AG20443 (cell line): ENCODE data around the gene AGBL5.
"Not testable (repeated sequence)": the region's sequence is repeated elsewhere in the genome, so short reads cannot be mapped to it uniquely, and the experiment has no call there.

Experiments used
- DNase-seq: peaks from one replicate; pipeline ENCODE4 v3.0.0; 2012; ENCODE audit warnings: low spot score, mixed read lengths

The AGBL5 gene

GRCh38 chr2:27091746-27092695 is 40.6 kb downstream of the AGBL5 start:
- no peak for DNase-seq

GRCh38 chr2:27092696-27093429 is 41.4 kb downstream of the AGBL5 start:
- no peak for DNase-seq

GRCh38 chr2:27093430-27094352 is 42.2 kb downstream of the AGBL5 start:
- no peak for DNase-seq

GRCh38 chr2:27094353-27094984 is 43.0 kb downstream of the AGBL5 start:
- no peak for DNase-seq

GRCh38 chr2:27095427-27095744 is 43.9 kb downstream of the AGBL5 start:
- DNase-seq: no peak

- peak; percentile 85 for DNase-seq
These were observed 44.5 kb downstream of the AGBL5 start for GRCh38 chr2:27095745-27096651.

- no peak for DNase-seq
These were observed 45.4 kb downstream of the AGBL5 start for GRCh38 chr2:27096748-27097297.

- no peak for DNase-seq
These were observed 45.9 kb downstream of the AGBL5 start for GRCh38 chr2:27097341-27097740.

- DNase-seq: no peak
These were observed 48.0 kb downstream of the AGBL5 start for GRCh38 chr2:27099334-27099955.

GRCh38 chr2:27100036-27100435 is 48.6 kb downstream of the AGBL5 start:
- no peak for DNase-seq

- DNase-seq: no peak
These were observed 50.9 kb downstream of the AGBL5 start for GRCh38 chr2:27102329-27102728.

- DNase-seq: no peak
These were observed 54.5 kb downstream of the AGBL5 start for GRCh38 chr2:27105981-27106380.

- no peak for DNase-seq
These were observed 56.8 kb downstream of the AGBL5 start for GRCh38 chr2:27108221-27108620.

- DNase-seq: no peak
These were observed 57.6 kb downstream of the AGBL5 start for GRCh38 chr2:27109083-27109482.

- not testable (repeated sequence) for DNase-seq
These were observed 59.3 kb downstream of the AGBL5 start for GRCh38 chr2:27110603-27111352.

- DNase-seq: not testable (repeated sequence)
These were observed 60.1 kb downstream of the AGBL5 start for GRCh38 chr2:27111392-27112078.

GRCh38 chr2:27115519-27115918 is 64.1 kb downstream of the AGBL5 start:
- no peak for DNase-seq

- DNase-seq: no peak
These were observed 66.6 kb downstream of the AGBL5 start for GRCh38 chr2:27117995-27118524.
